ENCODE data around the gene CDH3.

DNA sequence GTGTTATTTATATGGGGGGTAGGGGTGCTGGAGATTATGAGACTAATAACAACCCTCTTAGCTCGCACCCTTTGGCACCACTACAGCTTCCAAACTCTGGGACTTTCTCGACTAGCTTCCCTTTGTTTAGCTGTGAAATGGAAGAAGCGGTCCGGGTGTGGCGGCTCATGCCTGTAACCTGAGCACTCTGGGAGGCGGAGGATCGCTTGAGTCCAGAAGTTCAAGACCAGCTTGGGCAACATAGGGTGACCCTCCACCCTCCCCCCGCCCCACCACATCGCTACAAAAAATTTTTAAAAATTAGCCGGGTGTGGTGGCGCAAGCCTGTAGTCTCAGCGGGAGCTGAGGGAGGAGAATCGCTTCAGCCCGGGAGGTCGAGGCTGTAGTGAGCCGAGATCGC lies 814 bp upstream of the CDH3 start:
- TF ChIP-seq, protein P1, sequence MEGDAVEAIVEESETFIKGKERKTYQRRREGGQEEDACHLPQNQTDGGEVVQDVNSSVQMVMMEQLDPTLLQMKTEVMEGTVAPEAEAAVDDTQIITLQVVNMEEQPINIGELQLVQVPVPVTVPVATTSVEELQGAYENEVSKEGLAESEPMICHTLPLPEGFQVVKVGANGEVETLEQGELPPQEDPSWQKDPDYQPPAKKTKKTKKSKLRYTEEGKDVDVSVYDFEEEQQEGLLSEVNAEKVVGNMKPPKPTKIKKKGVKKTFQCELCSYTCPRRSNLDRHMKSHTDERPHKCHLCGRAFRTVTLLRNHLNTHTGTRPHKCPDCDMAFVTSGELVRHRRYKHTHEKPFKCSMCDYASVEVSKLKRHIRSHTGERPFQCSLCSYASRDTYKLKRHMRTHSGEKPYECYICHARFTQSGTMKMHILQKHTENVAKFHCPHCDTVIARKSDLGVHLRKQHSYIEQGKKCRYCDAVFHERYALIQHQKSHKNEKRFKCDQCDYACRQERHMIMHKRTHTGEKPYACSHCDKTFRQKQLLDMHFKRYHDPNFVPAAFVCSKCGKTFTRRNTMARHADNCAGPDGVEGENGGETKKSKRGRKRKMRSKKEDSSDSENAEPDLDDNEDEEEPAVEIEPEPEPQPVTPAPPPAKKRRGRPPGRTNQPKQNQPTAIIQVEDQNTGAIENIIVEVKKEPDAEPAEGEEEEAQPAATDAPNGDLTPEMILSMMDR (IDR thresholded peaks at IDR 0.05), result no peak
- no peak for TF ChIP-seq POLR2A (IDR thresholded peaks at IDR 0.05)

Data from esophagus squamous epithelium (tissue), 4 donors.